ENCODE measurements around the gene MRPL14.
A peak's percentile ranks its signal among the peaks of the same experiment; 100 is the strongest.

MRPL14 gene

GRCh38 chr6:44127186-44128019 is at the start of gene MRPL14, which contains the start of gene TMEM63B:
TSS of gene MRPL14 (minus strand) at chr6:44127452. CDS start at chr6:44116611, 10,841 bp downstream.
TSS of gene TMEM63B (plus strand) at chr6:44127554. CDS start at chr6:44134585, 7,031 bp downstream.
- peak; percentile 38 for DNase-seq

GRCh38 chr6:44176130-44176761 is 49.0 kb upstream of the MRPL14 start:
- DNase-seq = no peak

GRCh38 chr6:44172731-44173500 is 45.7 kb upstream of the MRPL14 start:
- DNase-seq = peak; percentile 42

GRCh38 chr6:44171899-44172546 is 44.8 kb upstream of the MRPL14 start:
- no peak for DNase-seq

- no peak for DNase-seq
Observed at GRCh38 chr6:44169886-44170570, 42.8 kb upstream of the MRPL14 start.

- no peak for DNase-seq
Observed at GRCh38 chr6:44169154-44169553, 41.9 kb upstream of the MRPL14 start.

GRCh38 chr6:44167567-44167966 is 40.3 kb upstream of the MRPL14 start:
- no peak for DNase-seq

- DNase-seq = no peak
Observed at GRCh38 chr6:44166591-44167184, 39.4 kb upstream of the MRPL14 start.

GRCh38 chr6:44166116-44166515 is 38.9 kb upstream of the MRPL14 start:
- no peak for DNase-seq

- no peak for DNase-seq
Observed at GRCh38 chr6:44162876-44163625, 35.8 kb upstream of the MRPL14 start.

- DNase-seq = no peak
Observed at GRCh38 chr6:44161997-44162338, 34.7 kb upstream of the MRPL14 start.

GRCh38 chr6:44158770-44159228 is 31.5 kb upstream of the MRPL14 start, which contains the start of gene CAPN11:
TSS of gene CAPN11 (plus strand) at chr6:44158820. CDS start at chr6:44158849, 29 bp downstream.
- DNase-seq = no peak

GRCh38 chr6:44157152-44157521 is 29.9 kb upstream of the MRPL14 start:
- no peak for DNase-seq

- DNase-seq = no peak
Observed at GRCh38 chr6:44156494-44157151, 29.4 kb upstream of the MRPL14 start.

- DNase-seq = no peak
Observed at GRCh38 chr6:44154067-44154466, 26.8 kb upstream of the MRPL14 start.

- DNase-seq = no peak
Observed at GRCh38 chr6:44152533-44152932, 25.3 kb upstream of the MRPL14 start.

- no peak for DNase-seq
Observed at GRCh38 chr6:44152109-44152461, 24.8 kb upstream of the MRPL14 start.

- DNase-seq = peak; percentile 22
Observed at GRCh38 chr6:44151348-44152108, 24.3 kb upstream of the MRPL14 start.

GRCh38 chr6:44150317-44150917 is 23.2 kb upstream of the MRPL14 start:
- no peak for DNase-seq

Measured in NCI-H1694 treated with DMSO at 0.1 percent for 48 hours (cell line).